HL-60/S4 (cell line): ENCODE data around the gene FARS2.

Experiments
- in situ Hi-C: fragments of 300-500 bp; cut with MboI; formaldehyde crosslinking; loops from 2 replicates; pipeline ENCODE4 v1.14.3; 2022; ENCODE audit warnings: low sequenced_read_pairs

The FARS2 gene

DNA sequence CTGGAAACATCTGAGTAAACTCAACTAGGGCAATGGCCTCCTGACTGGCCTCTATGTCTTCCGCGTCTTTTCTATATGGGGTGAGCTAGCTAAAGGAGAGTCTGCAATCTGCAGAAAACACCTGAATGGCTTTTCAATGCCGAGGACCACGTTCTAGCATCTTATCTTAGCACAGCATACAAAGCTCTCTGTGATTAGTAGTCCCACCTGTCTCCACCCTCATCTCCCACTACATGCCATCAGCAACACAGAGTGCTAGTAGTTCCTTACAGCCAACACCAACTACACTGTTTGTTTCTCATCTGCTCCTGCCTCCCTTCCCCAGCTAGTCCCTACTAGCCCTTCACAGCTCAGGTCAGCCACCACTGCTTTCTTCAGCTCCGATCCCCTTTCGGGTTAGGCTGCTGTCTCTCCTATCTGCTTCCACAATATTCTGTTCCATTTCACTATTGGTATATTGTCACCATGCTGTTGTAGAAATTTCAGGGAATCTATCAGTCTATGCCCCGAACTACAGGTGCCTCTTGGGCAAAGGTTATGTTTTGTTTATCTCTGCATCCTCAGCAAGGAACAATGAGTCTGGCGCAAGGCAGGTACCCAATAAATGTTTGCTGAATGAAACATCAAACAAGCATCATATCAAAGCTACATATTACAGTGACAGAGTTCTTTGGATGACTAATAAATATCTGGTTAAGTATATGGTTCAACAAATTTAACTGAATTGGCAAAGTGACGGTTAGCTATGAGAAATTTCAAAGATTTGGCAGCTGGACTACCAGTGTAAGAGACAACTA, 12.8 kb upstream of the FARS2 start:
- in situ Hi-C loops = no loop called here

DNA sequence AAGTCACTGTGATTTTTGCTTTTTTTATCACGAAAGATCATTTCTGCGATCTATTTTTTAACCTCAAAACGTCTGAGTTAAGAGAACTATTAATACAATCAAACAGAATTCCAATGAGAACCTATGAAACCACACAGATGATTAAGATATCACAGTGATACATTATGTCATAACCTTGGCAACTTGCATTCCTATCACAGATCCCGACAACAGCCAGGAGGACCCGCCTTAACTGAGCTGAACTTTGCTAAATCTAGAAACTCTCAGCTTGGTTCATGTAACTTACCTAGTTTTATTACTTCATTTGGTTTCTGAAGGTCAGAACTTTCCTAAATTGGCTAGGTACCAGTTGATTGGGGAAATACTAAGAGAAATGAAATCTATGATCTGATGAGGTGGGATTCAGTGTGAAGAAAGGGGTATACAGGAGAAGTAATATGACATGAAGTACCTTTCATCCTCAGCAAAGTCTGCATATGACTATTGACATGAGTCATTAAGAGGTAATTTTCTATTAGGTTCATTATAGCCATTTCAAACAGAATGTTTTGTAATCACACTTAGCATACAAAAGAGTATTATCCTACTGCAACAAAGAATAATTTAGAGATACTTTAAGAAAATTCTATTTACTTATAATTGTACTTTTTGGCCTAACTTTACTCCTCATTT, 11.7 kb upstream of the FARS2 start:
- in situ Hi-C loops = no loop called here

DNA sequence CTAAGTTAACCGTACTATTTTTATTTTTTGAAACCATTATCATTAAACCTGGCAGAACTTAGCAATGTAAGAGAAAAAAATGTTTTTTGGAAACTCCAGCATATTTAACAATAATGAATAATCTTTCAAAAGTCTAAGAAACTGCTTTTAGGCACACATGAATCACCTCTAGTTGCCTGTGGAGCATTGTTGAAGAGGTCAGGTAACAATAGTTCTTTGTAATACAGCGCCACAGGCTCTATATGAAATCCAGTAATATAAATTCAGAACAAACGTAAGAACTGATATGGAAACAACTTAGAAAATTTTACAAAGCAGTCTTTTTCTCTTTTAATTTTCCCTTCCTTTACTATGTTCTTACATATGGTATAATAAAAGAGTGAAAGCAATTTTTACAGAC, 10.9 kb upstream of the FARS2 start:
- in situ Hi-C loops = no loop called here

DNA sequence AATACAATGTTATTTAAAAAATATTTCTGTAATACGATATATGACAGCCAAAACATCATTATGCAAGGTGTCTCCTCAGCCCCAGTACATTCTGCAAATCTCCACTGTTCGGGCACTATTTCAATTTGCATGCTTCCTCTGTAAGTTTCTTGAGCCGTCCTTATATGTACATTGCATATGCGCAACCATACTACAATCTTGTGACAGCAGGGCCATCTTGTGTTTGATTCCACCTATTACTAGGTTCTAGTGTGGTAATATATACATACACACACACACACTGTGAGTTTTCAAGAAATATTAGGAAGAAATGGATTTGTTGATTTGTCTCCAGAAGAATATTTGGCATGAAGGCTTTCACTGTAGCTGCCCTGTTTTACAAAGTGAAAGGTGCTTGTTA, 10.4 kb upstream of the FARS2 start:
- in situ Hi-C loops = no loop called here

DNA sequence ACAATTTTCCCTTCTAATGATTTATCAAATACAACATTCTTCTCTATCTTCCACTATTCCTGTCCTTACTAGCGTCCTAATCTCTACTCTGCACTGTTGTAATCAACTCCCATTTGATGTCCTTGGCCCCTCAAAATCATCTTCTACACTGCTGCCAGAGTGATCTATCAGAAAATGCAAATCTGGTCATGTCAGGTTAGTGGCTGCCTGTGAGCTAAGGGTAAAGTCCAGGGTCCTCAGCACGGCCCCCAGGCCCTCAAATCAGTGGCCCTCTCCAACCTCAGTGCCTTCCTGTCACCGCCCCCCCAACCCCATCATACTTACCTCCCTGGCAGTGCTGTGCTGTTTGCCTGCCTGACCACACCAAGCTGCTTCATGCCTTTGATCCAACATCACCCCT, 4.4 kb upstream of the FARS2 start:
- in situ Hi-C loops = no loop called here

DNA sequence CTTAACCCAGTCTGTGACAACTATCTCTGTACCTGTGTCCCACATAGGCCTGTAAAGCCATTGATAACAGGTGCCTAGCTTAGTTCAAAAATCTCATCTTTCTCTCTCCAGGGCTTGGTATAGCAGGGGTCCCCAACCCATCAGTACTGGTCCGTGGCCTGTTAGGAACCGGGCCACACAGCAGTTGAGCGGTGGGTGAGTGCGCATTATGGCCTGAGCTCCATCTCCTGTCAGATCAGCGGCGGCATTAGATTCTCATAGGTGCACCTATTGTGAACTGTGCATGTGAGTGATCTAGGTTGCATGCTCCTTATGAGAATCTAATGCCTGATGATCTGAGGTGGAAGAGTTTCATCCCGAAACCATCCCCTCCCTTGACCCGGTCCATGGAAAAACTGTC, 3.9 kb upstream of the FARS2 start:
- in situ Hi-C loops = no loop called here

DNA sequence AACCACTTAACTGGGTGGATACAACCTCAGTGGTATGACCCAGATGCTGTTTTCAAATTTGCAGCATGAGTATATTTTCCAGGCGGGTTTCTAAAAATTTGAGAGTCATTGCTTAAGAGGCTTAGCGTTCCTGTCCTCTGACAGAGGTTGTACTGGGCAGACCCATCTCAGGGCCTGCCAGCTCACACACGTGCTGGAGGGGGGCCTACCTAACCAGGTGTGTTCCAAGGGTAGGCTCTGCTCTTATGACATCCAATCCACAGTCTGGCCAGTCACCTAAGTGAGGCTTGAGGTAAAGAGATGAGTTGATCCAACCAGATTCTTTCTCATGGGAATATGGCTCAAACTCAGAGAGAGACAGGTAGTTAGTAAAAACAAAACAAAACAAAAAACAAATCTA, 1.9 kb upstream of the FARS2 start:
- in situ Hi-C loops = no loop called here

DNA sequence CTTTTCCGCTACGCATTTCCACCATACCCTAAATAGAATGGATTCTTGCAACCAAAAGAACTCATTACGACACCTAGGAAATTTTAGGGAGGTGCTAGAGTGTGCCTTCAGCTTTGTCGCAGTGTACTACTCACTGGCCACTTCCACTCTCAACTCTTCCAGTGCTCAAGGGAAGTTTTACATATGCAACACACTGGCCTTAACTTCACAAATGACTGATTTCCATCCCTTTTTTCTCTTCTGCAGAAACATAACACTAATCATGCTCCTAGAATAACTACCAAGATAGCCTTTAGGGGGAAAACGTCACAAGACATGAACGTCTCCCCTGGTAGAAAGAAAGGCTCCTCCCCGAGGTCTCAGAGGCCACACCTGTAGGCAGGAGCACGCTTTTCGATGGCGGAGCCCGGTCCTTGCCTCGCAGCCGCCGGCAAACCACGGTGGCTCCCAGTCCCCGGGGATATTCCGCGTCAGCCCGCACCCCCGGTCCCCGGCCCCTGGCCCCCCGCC, 1.1 kb upstream of the FARS2 start:
- in situ Hi-C loops = no loop called here

DNA sequence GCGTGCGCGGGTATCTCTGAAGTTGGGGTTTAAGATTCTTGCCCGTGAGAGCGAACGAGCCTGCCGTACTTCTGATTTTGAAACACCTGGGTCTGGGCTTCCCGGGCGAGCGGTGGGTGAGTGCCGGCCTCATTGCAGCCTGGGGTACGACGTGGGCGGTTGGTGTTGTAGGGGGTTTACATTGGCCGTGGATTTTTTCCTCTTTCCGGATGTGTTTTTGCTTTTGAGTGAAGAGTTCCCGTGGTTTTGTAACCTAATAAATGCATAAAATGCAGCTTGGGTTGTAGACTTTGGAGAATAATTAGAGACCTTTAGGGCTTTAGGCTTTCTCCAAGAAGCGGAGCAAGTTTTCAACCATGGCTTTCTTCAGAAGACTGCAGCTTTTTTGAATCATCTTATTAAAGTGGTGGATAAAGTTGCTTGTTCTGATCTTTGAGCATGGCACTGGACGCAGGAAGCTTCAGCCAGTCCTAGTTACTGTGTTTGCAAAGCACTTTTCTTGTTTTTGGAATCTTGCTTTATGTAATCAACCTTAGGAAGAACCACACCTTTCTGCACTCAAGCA, 314 bp downstream of the FARS2 start:
- in situ Hi-C loops = no loop called here

DNA sequence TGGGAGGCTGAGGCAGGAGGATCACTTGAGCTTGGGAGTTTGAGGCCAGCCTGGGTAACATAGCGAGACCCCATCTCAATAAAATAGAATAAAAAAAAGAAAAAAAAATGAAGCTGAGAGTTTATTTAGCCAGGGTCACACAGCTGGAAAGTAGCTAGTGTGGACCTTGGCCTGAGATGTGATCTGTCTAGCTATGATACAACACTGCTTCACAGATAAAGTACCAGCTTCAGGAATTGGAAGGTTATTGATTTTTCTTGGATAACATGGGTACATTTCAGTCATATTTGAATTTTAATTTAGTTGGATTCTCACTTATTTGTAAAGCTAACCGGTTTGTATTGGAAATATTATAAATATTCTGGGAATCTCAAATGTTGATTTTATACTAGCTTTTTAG, 5.1 kb downstream of the FARS2 start:
- in situ Hi-C loops = no loop called here

DNA sequence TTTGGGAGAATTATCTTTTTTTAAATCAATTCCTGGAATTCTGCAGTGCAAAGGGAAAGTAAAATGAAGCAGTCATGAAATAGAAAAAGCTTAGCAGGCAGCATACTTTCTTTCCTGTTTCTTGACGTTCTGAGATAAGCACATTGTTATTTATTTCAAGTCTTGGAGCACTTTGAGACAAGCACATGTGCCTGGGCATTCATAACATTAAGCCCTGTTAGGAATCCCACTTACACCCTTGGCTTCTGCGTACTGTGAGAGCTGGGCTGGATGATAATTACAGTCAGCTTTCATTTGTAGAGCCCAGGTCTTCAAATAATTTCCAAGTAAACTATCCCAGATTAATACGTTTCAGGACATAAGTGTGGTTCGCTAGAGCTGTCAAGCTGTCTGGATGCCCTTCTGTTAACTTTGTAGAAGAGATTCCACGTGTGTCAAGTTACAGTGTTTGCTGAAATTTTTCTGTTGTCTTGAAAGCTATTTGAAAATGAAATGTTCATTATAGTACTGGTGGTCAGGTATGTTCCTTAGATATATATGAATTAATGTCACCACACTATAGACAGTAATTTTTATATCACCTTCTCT, 8.9 kb downstream of the FARS2 start:
- in situ Hi-C loops = no loop called here

DNA sequence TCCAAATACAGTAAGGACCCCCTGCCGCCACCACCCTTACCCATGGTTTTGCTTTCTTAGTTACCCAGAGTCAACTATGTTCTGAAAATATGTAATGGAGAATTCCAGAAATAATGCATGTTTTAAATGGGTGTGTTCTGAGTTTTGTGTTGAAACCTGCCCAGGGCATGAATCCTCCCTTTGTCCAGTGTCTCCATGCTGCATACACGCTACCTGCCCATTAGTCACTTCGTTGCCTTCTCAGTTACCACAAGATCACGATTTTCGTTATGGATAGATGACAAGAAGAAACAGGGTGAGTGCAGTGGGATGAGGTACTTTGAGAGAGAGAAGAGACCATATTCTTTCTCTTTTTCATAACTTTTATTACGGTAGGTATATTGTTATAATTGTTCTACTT, 10.6 kb downstream of the FARS2 start:
- in situ Hi-C loops = no loop called here

DNA sequence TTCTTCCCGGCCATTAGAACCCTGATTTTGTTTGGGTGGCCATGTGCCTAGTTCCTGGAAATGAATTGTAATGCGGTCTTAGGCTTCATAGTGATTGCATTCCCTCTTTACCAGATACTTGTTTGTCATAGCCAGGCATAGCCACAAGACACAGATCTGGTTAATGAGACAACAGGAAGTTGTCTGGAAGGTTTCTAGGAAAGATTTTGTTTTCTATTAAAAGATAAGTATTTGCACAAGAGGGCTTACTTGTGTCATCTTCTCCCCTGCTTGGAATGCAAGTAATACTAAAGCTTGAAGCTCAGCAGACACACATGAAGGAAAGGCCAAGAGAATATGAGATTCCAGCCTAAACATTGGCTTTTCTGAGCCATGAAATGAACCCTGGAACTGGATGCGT, 12.9 kb downstream of the FARS2 start:
- in situ Hi-C loops = no loop called here

DNA sequence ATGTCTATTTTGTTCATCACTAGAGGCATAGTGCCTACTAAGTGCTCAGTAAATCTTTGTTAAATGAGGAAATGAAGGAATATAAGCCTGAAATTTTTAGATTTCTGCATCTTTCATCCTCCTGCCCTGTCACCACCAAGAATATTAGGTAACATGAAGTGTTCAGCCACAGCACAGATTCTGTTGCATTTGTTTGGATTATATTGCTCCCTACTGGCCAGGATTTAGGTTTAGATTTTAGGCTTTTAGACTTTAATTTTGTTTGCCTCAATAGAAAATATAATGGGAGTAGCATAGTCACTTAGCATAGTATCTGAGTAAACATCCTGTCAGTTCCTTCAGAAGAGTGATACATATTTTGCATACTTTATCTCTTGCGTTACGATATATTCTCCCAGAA, 14.2 kb downstream of the FARS2 start:
- in situ Hi-C loops = no loop called here

DNA sequence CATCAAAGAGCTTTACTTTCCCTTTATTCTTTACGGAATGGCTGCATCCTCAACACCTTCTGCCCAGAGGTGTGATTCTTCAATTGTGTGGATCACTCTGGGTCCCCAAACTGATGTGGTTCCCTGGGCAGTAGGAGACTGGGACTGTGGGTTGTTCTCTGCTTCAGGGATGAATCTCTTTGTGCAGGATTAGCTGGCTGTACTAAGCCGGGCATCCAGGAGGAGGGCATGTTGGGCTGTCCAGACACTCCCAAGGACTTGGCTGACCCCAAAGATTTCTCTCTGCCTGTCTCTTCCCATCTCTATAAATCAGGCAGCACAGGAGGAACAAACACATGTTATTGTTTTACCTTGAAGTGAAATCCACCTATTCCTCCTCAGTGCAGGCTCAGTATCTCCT, 15.3 kb downstream of the FARS2 start:
- in situ Hi-C loops = no loop called here

DNA sequence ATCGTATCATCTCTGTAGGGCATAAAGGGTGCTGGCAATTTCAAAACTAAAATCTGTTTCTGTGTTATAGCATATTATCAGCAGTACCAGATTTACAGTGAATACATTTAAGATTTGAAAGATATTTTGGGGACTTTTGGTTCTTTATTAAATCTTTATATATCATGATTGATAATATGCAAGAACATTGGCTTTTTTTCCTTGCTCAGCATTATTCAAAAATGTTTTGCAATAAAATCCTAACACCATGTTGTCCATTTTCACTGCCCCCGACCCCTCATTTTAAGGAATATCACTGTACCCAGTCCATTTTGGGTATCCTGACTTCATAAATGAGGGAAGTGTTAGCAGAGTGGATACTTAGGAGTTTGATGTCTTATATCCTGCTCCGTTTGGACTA, 16.3 kb downstream of the FARS2 start:
- in situ Hi-C loops = no loop called here

DNA sequence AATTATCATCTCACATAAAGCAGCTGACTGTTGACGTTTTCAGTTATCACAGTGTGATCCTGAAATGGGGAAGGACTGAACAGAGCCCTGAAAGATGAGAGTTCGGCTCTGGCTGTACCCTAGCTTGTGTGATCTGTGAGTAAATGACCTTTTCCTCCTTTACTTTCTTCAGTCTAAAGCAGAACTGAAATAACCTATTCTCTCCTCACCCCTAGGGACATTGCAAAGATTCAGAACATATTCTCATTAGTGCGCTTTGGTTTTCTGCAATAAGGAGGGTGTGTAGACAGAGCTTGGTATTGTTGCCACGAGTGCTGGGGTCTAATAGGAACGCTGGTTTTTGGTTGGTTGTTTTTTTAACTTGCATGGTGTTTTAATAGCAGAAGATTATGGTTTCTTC, 16.7 kb downstream of the FARS2 start:
- in situ Hi-C loops = no loop called here

DNA sequence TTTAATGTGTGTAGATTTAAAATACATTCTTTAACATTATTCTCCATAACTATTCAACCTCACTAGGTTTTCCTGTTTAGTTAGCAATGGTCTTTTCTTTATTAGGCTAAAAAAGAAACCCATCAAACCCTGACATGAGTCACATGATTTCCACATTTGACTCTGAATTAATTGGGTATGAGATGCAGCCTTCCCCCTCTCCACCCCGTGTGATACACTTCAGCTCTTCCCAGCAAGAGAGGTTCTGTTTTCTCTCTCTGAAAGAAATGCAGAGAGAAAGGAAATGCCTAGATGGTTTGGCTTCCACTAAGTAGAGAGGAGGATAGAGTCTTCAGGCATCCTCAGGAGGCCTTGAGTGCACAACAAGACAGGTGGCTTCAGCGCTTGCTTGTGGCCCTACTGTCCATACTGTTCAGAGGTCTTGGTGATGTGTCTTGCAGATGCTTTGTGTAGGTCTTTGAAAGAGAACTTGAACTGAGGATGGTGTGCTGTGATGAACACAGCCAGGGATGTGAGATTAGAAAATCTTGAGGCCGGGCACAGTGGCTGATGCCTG, 17.3 kb downstream of the FARS2 start:
- in situ Hi-C loops = no loop called here

DNA sequence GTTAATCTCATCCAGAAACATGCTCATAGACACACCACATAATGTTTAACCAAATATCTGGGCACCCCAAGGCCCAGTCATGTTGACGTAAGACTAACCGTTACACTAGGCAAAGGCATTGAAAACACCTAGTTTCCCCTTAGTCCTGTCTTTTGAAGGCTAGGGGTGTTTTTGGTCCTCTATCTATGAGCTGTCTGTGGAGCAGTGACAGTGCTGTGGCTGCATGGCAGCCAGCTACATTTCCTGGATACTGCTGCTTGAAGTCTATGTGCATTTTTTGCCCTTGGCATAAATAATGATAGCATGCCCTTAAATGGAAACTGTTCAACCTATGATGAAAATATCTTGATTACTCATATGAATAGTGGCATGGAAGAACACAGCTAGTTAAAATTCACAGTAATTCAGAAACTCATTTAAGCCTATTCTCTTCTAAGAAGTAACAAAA, 18.6 kb downstream of the FARS2 start:
- in situ Hi-C loops = no loop called here

DNA sequence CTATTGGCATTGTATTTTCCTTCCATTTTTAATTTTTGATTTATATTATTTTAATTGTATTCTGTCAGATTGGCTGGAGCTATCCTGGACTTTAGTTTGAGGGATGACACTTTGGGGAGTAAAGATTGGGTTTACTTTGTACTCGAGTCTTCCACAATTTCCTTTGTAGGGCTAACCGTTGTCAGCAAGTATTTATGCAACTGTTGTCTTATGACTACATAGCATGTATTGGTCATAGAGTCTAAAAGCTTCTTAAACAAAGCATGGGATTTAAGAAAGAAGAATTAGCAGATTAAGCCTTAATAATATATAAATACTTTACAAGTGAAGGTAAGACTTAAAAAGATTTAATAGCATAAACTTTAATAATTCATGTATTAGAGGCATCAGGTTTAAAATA, 19.6 kb downstream of the FARS2 start:
- in situ Hi-C loops = no loop called here

DNA sequence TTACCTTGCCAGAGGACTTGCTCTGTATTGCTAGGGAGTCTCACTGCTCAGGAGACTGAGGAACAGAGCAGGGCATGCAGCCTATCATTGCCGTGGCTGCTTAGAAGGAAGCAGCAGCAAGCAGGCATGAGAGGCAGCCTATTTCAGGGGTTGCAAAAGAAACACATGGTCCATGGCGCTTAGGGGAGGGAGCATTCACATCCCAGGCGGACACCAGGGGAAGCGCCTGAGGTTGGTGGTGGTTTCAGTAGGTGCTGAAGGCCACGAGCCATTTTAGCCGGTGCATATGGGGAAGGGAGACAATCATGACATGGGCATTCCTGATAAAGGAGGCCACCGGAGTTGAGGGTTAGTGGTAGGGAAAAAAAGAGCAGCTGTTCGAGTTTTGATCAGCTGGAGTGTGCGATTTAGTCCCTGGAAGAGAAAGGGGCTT, 20.9 kb downstream of the FARS2 start:
- in situ Hi-C loops = no loop called here
